ENCODE measurements around the gene HHIPL1. TPM values are rescaled to one million over a fixed set of nuclear protein-coding genes. Genes with fewer than 3 reads are reported as not detected.
A peak's percentile ranks its signal among the peaks of the same experiment; 100 is the strongest.

Gene HHIPL1
- total RNA-seq, 1 experiment from 2014 or later = 2.6 TPM

GRCh38 chr14:99715266-99716000, 70.5 kb downstream of the HHIPL1 start:
- Mint-ChIP-seq H3K4me1 (peaks cover 10 to 11% of the 10 kb centered on the region in 2 experiments), H3K36me3 (ENCODE audit: insufficient read depth in 1 of 3, low read depth in 3 of 3) (no peaks in the 10 kb centered on the region), H3K27ac (no peak overlapping the region), H3K4me3 (no peak overlapping the region), H3K27me3 (ENCODE audit: low read depth) (peaks cover 15% of the 10 kb centered on the region), H3K9me3 (peaks cover 2 to 20% of the 10 kb centered on the region in 2 experiments; a peak in 4 of 5 replicates)
- no CpG with 5 or more reads among the region's 24 CpGs for WGBS (ENCODE audit: extremely low coverage, insufficient read length, low lambda C conversion rate)
- Histone ChIP-seq H3K4ac (ENCODE audit: low read depth, low read length) (no peak overlapping the region), H3K9ac (ENCODE audit: extremely low read depth, insufficient read length, low read length) (no peak overlapping the region), H3K4me1 (ENCODE audit: insufficient read depth, low read length) (no peaks in the 10 kb centered on the region), H2BK12ac (ENCODE audit: insufficient read length, low read depth, low read length) (no peak overlapping the region), H4K8ac (replicated peaks; ENCODE audit: insufficient read length, low read depth, low read length) (no peak overlapping the region), H4K91ac (ENCODE audit: insufficient read length, low read depth, low read length) (no peak overlapping the region), H4K5ac (ENCODE audit: insufficient read length, low read depth, low read length) (no peak overlapping the region), H3K23me2 (ENCODE audit: insufficient read length, low read depth, low read length, poor library complexity, severe bottlenecking) (no peaks in the 10 kb centered on the region), H3K18ac (ENCODE audit: insufficient read length, low read depth, low read length) (no peak overlapping the region), H2BK5ac (ENCODE audit: insufficient read length, low read length) (no peak overlapping the region), H2AFZ (ENCODE audit: low read length) (peak overlapping the region; percentile 42), H3K79me1 (ENCODE audit: insufficient read depth, low read depth, low read length, poor library complexity, severe bottlenecking) (no peaks in the 10 kb centered on the region), H3K27me3 (ENCODE audit: insufficient read depth, low read length) (no peaks in the 10 kb centered on the region), H2BK120ac (ENCODE audit: low read depth, low read length, poor library complexity, severe bottlenecking) (no peak overlapping the region), H3K23ac (ENCODE audit: insufficient read length, low read depth, low read length) (no peak overlapping the region), H3K14ac (ENCODE audit: insufficient read depth, low read length) (no peak overlapping the region), H2BK15ac (ENCODE audit: low read depth, low read length) (no peak overlapping the region), H3K4me2 (ENCODE audit: insufficient read depth, insufficient read length, low read length) (no peak overlapping the region), H3T11ph (ENCODE audit: low read length) (no peak overlapping the region), H2AK5ac (ENCODE audit: insufficient read length, low read length) (no peak overlapping the region), H2BK20ac (ENCODE audit: low read depth, low read length, poor library complexity, severe bottlenecking) (no peak overlapping the region), H3K9me3 (ENCODE audit: control insufficient read depth, low read depth, low read length) (no peaks in the 10 kb centered on the region), H3K27ac (ENCODE audit: insufficient read length, low read depth, low read length) (no peak overlapping the region), H3K56ac (ENCODE audit: insufficient read length, low read depth, low read length) (no peak overlapping the region), H3K79me2 (ENCODE audit: insufficient read depth, low read length) (no peaks in the 10 kb centered on the region), H4K20me1 (ENCODE audit: control insufficient read depth, insufficient read depth, insufficient read length) (no peaks in the 10 kb centered on the region)
- peak; percentile 23 for DNase-seq
- TF ChIP-seq CTCF (conservative IDR thresholded peaks at IDR 0.05) = no peak

All from H9 (cell line).